ENCODE data around the gene NFKBIL1. TPM values are rescaled to one million over a fixed set of nuclear protein-coding genes. Genes with fewer than 3 reads are reported as not detected.
A peak's percentile ranks its signal among the peaks of the same experiment; 100 is the strongest.

Gene NFKBIL1
- total RNA-seq, 1 donor from 2014 or later = 12.7 TPM

GRCh38 chr6:31557443-31558317 is 10.3 kb downstream of the NFKBIL1 start:
- intact Hi-C loops (cut with micrococcal nuclease) = no loop called here
- DNase-seq = no peak
- ATAC-seq = no peak

GRCh38 chr6:31558318-31558625 is 10.9 kb downstream of the NFKBIL1 start:
- no peak for ATAC-seq
- no peak for DNase-seq
- intact Hi-C loops (cut with micrococcal nuclease) = no loop called here

- DNase-seq (peak; percentile 44), ATAC-seq (peak; percentile 61)
- intact Hi-C loops (cut with micrococcal nuclease) = no loop called here
These were observed 11.5 kb downstream of the NFKBIL1 start for GRCh38 chr6:31558631-31559500.

GRCh38 chr6:31559606-31559957 is 12.2 kb downstream of the NFKBIL1 start:
- intact Hi-C loops (cut with micrococcal nuclease) = no loop called here
- no peak for ATAC-seq

GRCh38 chr6:31559958-31560696 is 12.7 kb downstream of the NFKBIL1 start:
- DNase-seq (peak; percentile 71), ATAC-seq (peak; percentile 79)
- intact Hi-C loops (cut with micrococcal nuclease) = no loop called here

More at GRCh38 chr6:31559606-31559957, 12.2 kb downstream of the NFKBIL1 start:
- DNase-seq = no peak

GRCh38 chr6:31560697-31561058 is 13.3 kb downstream of the NFKBIL1 start:
- ATAC-seq = no peak
- DNase-seq = no peak
- intact Hi-C loops (cut with micrococcal nuclease) = no loop called here

- intact Hi-C loops (cut with micrococcal nuclease) = no loop called here
- DNase-seq (no peak), ATAC-seq (no peak)
These were observed 20.3 kb downstream of the NFKBIL1 start for GRCh38 chr6:31567531-31568370.

- DNase-seq (no peak), ATAC-seq (peak; percentile 48)
- intact Hi-C loops (cut with micrococcal nuclease) = no loop called here
These were observed 21.1 kb downstream of the NFKBIL1 start for GRCh38 chr6:31568537-31568961.

GRCh38 chr6:31569861-31570536 is 22.6 kb downstream of the NFKBIL1 start:
- intact Hi-C loops (cut with micrococcal nuclease) = no loop called here
- no peak for ATAC-seq
- no peak for DNase-seq

- no peak for ATAC-seq
- no peak for DNase-seq
- intact Hi-C loops (cut with micrococcal nuclease) = no loop called here
These were observed 24.9 kb downstream of the NFKBIL1 start, which contains the start of gene LTA for GRCh38 chr6:31572041-31572911. Gene LTA (plus strand): TSS chr6:31572289. CDS start chr6:31572743, 454 bp downstream.

- intact Hi-C loops (cut with micrococcal nuclease) = no loop called here
- ATAC-seq (no peak), DNase-seq (no peak)
These were observed 26.1 kb downstream of the NFKBIL1 start for GRCh38 chr6:31573239-31574105.

GRCh38 chr6:31574106-31575061 is 27.0 kb downstream of the NFKBIL1 start:
- DNase-seq (no peak), ATAC-seq (no peak)
- intact Hi-C loops (cut with micrococcal nuclease) = no loop called here

GRCh38 chr6:31575335-31575901 is 28.0 kb downstream of the NFKBIL1 start, which contains the start of gene TNF:
Gene TNF (plus strand): TSS chr6:31575565. CDS start chr6:31575742, 177 bp downstream.
- ATAC-seq (peak; percentile 69), DNase-seq (peak; percentile 57)

GRCh38 chr6:31575952-31576685 is 28.7 kb downstream of the NFKBIL1 start:
- ATAC-seq (no peak), DNase-seq (no peak)
- intact Hi-C loops (cut with micrococcal nuclease) = no loop called here

More at GRCh38 chr6:31575335-31575901, 28.0 kb downstream of the NFKBIL1 start, which contains the start of gene TNF:
- intact Hi-C loops (cut with micrococcal nuclease) = no loop called here

All from left ventricle myocardium superior (tissue), 1 donor.